ENCODE results near the gene MAB21L1. TPM values are rescaled to one million over a fixed set of nuclear protein-coding genes. Genes with fewer than 3 reads are reported as not detected.

Gene MAB21L1
- total RNA-seq (2021; ENCODE audit: unreplicated experiment) (not detected), Bru-seq, nascent RNA (not detected), BruChase-seq, experiment 1, labeled RNA remaining after a 2-hour chase (not detected), BruChase-seq, experiment 2, labeled RNA remaining after a 6-hour chase (not detected)
- polyA plus RNA-seq (2012; ENCODE audit: insufficient read length): not detected
- long read RNA-seq: 0 reads

- no peak for DNase-seq (ENCODE audit: low read depth, low spot score)
- no TSS peak for BruUV-seq (replicated peaks)
- no peak within 1 kb of the TSS for H3K27ac ChIP-seq (ENCODE audit: low read length)
- CTCF ChIA-PET: no interaction called here
- H3K36me3 ChIP-seq (ENCODE audit: control insufficient read depth, insufficient read depth, low read length): no peaks in the 10 kb centered on the region
- H3K4me3 ChIP-seq (ENCODE audit: low read depth in 2 of 2, low read length in 2 of 2): peak within 1 kb of the TSS in 1 of 2 experiments; percentile 39; a peak in 1 of 4 replicates
- no peaks in the 10 kb centered on the region for H3K4me1 ChIP-seq (ENCODE audit: control insufficient read depth, insufficient read depth, low read length)
- in situ Hi-C loops (cut with HindIII; ENCODE audit: low pct_unique_long_range_greater_than_20kb, low sequenced_read_pairs) (no loop called here), intact Hi-C loops (cut with micrococcal nuclease; ENCODE audit: unreplicated experiment) (no loop called here)
- ATAC-seq: no peak
- no peaks in the 10 kb centered on the region for H3K27me3 ChIP-seq (ENCODE audit: control insufficient read depth, insufficient read depth, low read length)
- H3K9me3 ChIP-seq (ENCODE audit: control insufficient read depth, insufficient read depth, low read depth, low read length): no peaks in the 10 kb centered on the region
- TF ChIP-seq SIN3A (IDR thresholded peaks at IDR 0.05; ENCODE audit: borderline replicate concordance, insufficient read depth, low read depth, low read length) (no peak), TCF7L2 (IDR thresholded peaks at IDR 0.05; ENCODE audit: low read depth, low read length) (no peak), POLR2AphosphoS5 (IDR thresholded peaks at IDR 0.05; ENCODE audit: low read depth, low read length) (no peak)
- TF ChIP-seq, protein P1, sequence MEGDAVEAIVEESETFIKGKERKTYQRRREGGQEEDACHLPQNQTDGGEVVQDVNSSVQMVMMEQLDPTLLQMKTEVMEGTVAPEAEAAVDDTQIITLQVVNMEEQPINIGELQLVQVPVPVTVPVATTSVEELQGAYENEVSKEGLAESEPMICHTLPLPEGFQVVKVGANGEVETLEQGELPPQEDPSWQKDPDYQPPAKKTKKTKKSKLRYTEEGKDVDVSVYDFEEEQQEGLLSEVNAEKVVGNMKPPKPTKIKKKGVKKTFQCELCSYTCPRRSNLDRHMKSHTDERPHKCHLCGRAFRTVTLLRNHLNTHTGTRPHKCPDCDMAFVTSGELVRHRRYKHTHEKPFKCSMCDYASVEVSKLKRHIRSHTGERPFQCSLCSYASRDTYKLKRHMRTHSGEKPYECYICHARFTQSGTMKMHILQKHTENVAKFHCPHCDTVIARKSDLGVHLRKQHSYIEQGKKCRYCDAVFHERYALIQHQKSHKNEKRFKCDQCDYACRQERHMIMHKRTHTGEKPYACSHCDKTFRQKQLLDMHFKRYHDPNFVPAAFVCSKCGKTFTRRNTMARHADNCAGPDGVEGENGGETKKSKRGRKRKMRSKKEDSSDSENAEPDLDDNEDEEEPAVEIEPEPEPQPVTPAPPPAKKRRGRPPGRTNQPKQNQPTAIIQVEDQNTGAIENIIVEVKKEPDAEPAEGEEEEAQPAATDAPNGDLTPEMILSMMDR (IDR thresholded peaks at IDR 0.05): no peak
- TF ChIP-seq, protein P2, sequence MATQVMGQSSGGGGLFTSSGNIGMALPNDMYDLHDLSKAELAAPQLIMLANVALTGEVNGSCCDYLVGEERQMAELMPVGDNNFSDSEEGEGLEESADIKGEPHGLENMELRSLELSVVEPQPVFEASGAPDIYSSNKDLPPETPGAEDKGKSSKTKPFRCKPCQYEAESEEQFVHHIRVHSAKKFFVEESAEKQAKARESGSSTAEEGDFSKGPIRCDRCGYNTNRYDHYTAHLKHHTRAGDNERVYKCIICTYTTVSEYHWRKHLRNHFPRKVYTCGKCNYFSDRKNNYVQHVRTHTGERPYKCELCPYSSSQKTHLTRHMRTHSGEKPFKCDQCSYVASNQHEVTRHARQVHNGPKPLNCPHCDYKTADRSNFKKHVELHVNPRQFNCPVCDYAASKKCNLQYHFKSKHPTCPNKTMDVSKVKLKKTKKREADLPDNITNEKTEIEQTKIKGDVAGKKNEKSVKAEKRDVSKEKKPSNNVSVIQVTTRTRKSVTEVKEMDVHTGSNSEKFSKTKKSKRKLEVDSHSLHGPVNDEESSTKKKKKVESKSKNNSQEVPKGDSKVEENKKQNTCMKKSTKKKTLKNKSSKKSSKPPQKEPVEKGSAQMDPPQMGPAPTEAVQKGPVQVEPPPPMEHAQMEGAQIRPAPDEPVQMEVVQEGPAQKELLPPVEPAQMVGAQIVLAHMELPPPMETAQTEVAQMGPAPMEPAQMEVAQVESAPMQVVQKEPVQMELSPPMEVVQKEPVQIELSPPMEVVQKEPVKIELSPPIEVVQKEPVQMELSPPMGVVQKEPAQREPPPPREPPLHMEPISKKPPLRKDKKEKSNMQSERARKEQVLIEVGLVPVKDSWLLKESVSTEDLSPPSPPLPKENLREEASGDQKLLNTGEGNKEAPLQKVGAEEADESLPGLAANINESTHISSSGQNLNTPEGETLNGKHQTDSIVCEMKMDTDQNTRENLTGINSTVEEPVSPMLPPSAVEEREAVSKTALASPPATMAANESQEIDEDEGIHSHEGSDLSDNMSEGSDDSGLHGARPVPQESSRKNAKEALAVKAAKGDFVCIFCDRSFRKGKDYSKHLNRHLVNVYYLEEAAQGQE (IDR thresholded peaks at IDR 0.05; ENCODE audit: insufficient read depth in 1 of 2, low read depth in 2 of 2, low read length in 1 of 2): no peak
- POLR2A ChIA-PET: no interaction called here
These were observed at the start of gene MAB21L1 for GRCh38 chr13:35475960-35476943. MAB21L1 (minus strand) TSS chr13:35476689; CDS start chr13:35476138, 551 bp downstream.

DNA sequence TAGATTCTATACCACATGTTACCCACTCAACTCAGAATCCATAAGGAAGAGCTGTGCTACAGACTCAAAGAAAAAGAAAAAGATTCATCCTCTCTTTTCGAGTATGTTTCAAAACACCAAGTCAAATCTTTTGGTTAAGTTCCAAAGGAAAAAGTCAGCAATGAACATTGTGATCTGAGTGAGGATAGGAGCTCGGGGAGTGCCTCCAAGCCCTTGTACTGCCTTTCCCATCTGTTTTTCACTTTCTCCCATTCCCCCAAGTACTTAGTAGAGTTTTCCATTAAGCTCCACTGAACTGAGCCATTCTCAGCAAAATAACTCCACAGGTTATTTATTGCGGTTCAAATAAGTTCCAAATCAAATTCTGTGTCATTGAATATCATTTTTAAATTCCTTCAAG is 47.7 kb upstream of the MAB21L1 start:
- DNase-seq (ENCODE audit: low read depth, low spot score): no peak
- intact Hi-C loops (cut with micrococcal nuclease; ENCODE audit: unreplicated experiment): no loop called here
- TF ChIP-seq, protein P2 (IDR thresholded peaks at IDR 0.05; ENCODE audit: insufficient read depth in 1 of 2, low read depth in 2 of 2, low read length in 1 of 2): no peak
- TF ChIP-seq TCF7L2 (IDR thresholded peaks at IDR 0.05; ENCODE audit: low read depth, low read length) (no peak), POLR2AphosphoS5 (IDR thresholded peaks at IDR 0.05; ENCODE audit: low read depth, low read length) (no peak), SIN3A (IDR thresholded peaks at IDR 0.05; ENCODE audit: borderline replicate concordance, insufficient read depth, low read depth, low read length) (no peak)
- TF ChIP-seq, protein P1 (IDR thresholded peaks at IDR 0.05): no peak

More for the DNA sequence above, 47.7 kb upstream of the MAB21L1 start:
- no peaks in the 10 kb centered on the region for H3K27me3 ChIP-seq (ENCODE audit: control insufficient read depth, insufficient read depth, low read length)
- H3K36me3 ChIP-seq (ENCODE audit: control insufficient read depth, insufficient read depth, low read length): no peaks in the 10 kb centered on the region
- H3K4me1 ChIP-seq (ENCODE audit: control insufficient read depth, insufficient read depth, low read length): no peaks in the 10 kb centered on the region
- POLR2A ChIA-PET: no interaction called here
- no peak for ATAC-seq
- no peak overlapping the region for H3K27ac ChIP-seq (ENCODE audit: low read length)
- in situ Hi-C loops (cut with HindIII; ENCODE audit: low pct_unique_long_range_greater_than_20kb, low sequenced_read_pairs): no loop called here
- CTCF ChIA-PET: no interaction called here
- no peaks in the 10 kb centered on the region for H3K9me3 ChIP-seq (ENCODE audit: control insufficient read depth, insufficient read depth, low read depth, low read length)
- no TSS peak for BruUV-seq (replicated peaks)
- H3K4me3 ChIP-seq (ENCODE audit: low read depth in 2 of 2, low read length in 2 of 2): no peak overlapping the region

Data from Panc1 (cell line).